Measurements from ENCODE around the gene AMH.
A peak's percentile ranks its signal among the peaks of the same experiment; 100 is the strongest.

AMH gene

GRCh38 chr19:2251106-2252054 lies 2.3 kb downstream of the AMH start:
- no peak for DNase-seq

GRCh38 chr19:2252055-2252796 lies 3.1 kb downstream of the AMH start:
- DNase-seq: no peak

- DNase-seq: no peak
Observed at GRCh38 chr19:2252797-2253105, 3.6 kb downstream of the AMH start.

- no peak for DNase-seq
Observed at GRCh38 chr19:2253106-2254063, 4.3 kb downstream of the AMH start.

- DNase-seq: peak; percentile 87
Observed at GRCh38 chr19:2254064-2254872, 5.1 kb downstream of the AMH start.

GRCh38 chr19:2255112-2255845 lies 6.2 kb downstream of the AMH start:
- no peak for DNase-seq

GRCh38 chr19:2255982-2256685 lies 7.0 kb downstream of the AMH start, which contains the start of gene JSRP1:
TSS of gene JSRP1 (minus strand) at chr19:2256417. CDS start at chr19:2255314, 1,103 bp downstream.
- DNase-seq: no peak

- DNase-seq: no peak
Observed at GRCh38 chr19:2259336-2259735, 10.2 kb downstream of the AMH start.

GRCh38 chr19:2260341-2260805 lies 11.2 kb downstream of the AMH start:
- DNase-seq: no peak

GRCh38 chr19:2261438-2262172 lies 12.5 kb downstream of the AMH start:
- DNase-seq: no peak

- no peak for DNase-seq
Observed at GRCh38 chr19:2266183-2266993, 17.3 kb downstream of the AMH start.

GRCh38 chr19:2268480-2268830 lies 19.3 kb downstream of the AMH start:
- DNase-seq: no peak

GRCh38 chr19:2268861-2269243 lies 19.7 kb downstream of the AMH start:
- no peak for DNase-seq

- DNase-seq: peak; percentile 98
Observed at GRCh38 chr19:2269244-2270156, 20.4 kb downstream of the AMH start.

- DNase-seq: no peak
Observed at GRCh38 chr19:2270157-2270422, 21.0 kb downstream of the AMH start.

- peak; percentile 83 for DNase-seq
Observed at GRCh38 chr19:2270423-2271233, 21.5 kb downstream of the AMH start.
